GM12878 (cell line): ENCODE results near the gene PGLYRP4. TPM values are rescaled to one million over a fixed set of nuclear protein-coding genes. Genes with fewer than 3 reads are reported as not detected.

Experiments
- BACH1 ChIP-seq: fragments of 450-650 bp; IDR thresholded peaks from 2 replicates; pipeline ENCODE4 v1.6.1; 2017; ENCODE audit warnings: mild to moderate bottlenecking, borderline replicate concordance
- CBFB ChIP-seq: IDR thresholded peaks from 2 replicates; pipeline ENCODE4 v1.6.1; 2016; ENCODE audit warnings: antibody characterized with exemption, low read depth
- EED ChIP-seq: sonication (generic); IDR thresholded peaks from 2 replicates; pipeline ENCODE4 v1.6.1; 2016; ENCODE audit warnings: antibody characterized with exemption, low read depth
- EGR1 ChIP-seq, 2 experiments: IDR thresholded peaks; 1 replicate in 1 of 2; 2 replicates in 1 of 2; pipeline ENCODE4 v1.6.1; 2011 to 2012; ENCODE audit warnings: low read depth in 2 of 2, low read length in 2 of 2, borderline replicate concordance in 1 of 2, mild to moderate bottlenecking in 1 of 2, moderate library complexity in 1 of 2
- GATAD2B ChIP-seq: fragments of 450-650 bp; conservative IDR thresholded peaks from 2 replicates; pipeline ENCODE4 v1.6.1; 2017; ENCODE audit warnings: low read depth, mild to moderate bottlenecking, moderate library complexity
- HDGF ChIP-seq: fragments of 450-650 bp; IDR thresholded peaks from 2 replicates; pipeline ENCODE4 v1.6.1; 2016; ENCODE audit warnings: antibody characterized with exemption
- IKZF1 ChIP-seq: fragments of 450-650 bp; conservative IDR thresholded peaks from 2 replicates; pipeline ENCODE4 v1.6.1; 2017; ENCODE audit warnings: antibody characterized with exemption, mild to moderate bottlenecking
- IKZF2 ChIP-seq, 2 experiments: fragments of 450-650 bp; IDR thresholded peaks; 2 replicates each; pipeline ENCODE4 v1.6.1; 2017; ENCODE audit warnings: mild to moderate bottlenecking in 2 of 2, moderate library complexity in 2 of 2
- MEF2A ChIP-seq: IDR thresholded peaks from 2 replicates; pipeline ENCODE4 v1.6.1; 2011; ENCODE audit warnings: low read depth, mild to moderate bottlenecking, low read length, moderate library complexity; ENCODE audit not compliant: insufficient read depth
- MTA2 ChIP-seq: fragments of 450-650 bp; IDR thresholded peaks from 2 replicates; pipeline ENCODE4 v1.6.1; 2016; ENCODE audit warnings: low read depth, mild to moderate bottlenecking, moderate library complexity
- NFYA ChIP-seq: IDR thresholded peaks from 2 replicates; pipeline ENCODE4 v1.6.1; 2011; ENCODE audit warnings: low read depth, mild to moderate bottlenecking, low read length, improper control_type of control experiment, borderline replicate concordance
- NR2C2 ChIP-seq: IDR thresholded peaks from 2 replicates; pipeline ENCODE4 v1.6.1; 2011; ENCODE audit warnings: borderline replicate concordance, low read depth; ENCODE audit not compliant: control insufficient read depth, insufficient read length
- PAX5 ChIP-seq: IDR thresholded peaks from 2 replicates; pipeline ENCODE4 v1.6.1; 2011; ENCODE audit warnings: low read depth, low read length, borderline replicate concordance
- RAD51 ChIP-seq: fragments of 450-650 bp; IDR thresholded peaks from 2 replicates; pipeline ENCODE4 v1.6.1; 2016; ENCODE audit warnings: moderate library complexity, mild to moderate bottlenecking, inconsistent platforms
- RELA ChIP-seq: fragments of 450-650 bp; IDR thresholded peaks from 2 replicates; pipeline ENCODE4 v1.8.0; 2014; ENCODE audit warnings: borderline replicate concordance; ENCODE audit not compliant: partially characterized antibody
- SMC3 ChIP-seq: IDR thresholded peaks from 2 replicates; pipeline ENCODE4 v1.6.1; 2011; ENCODE audit warnings: low read length, improper control_type of control experiment, borderline replicate concordance
- SREBF1 ChIP-seq: IDR thresholded peaks from 2 replicates; pipeline ENCODE4 v1.6.1; 2012; ENCODE audit warnings: mild to moderate bottlenecking, low read length
- SREBF2 ChIP-seq: IDR thresholded peaks from 2 replicates; pipeline ENCODE4 v1.6.1; 2012; ENCODE audit warnings: mild to moderate bottlenecking, low read length
- TCF12 ChIP-seq: IDR thresholded peaks from 2 replicates; pipeline ENCODE4 v1.6.1; 2011; ENCODE audit warnings: low read depth, mild to moderate bottlenecking, low read length
- ZBED1 ChIP-seq: IDR thresholded peaks from 2 replicates; pipeline ENCODE4 v1.6.1; 2016; ENCODE audit warnings: borderline replicate concordance
- ZZZ3 ChIP-seq: IDR thresholded peaks from 2 replicates; pipeline ENCODE4 v1.6.1; 2011; ENCODE audit warnings: low read depth; ENCODE audit not compliant: control insufficient read depth, insufficient read length
- polyA plus RNA-seq, 11 experiments: library from polyadenylated mRNA; depleted of rRNA in 4 of 11; unstranded in 6 of 11; stranded (reverse) in 5 of 11; fragments of >200 nt; fragmentation: Nextera tagmentation in 4 of 11; fragmentation: Illumina TruSeq in 1 of 11; extraction: Ambion mirVana in 4 of 11; extraction: Trizol in 1 of 11; gene quantifications; 1 replicate in 1 of 11; 2 replicates in 10 of 11; pipeline versions ENCODE4 v1.2.1 to v1.2.3, GENCODE V29; 2011 to 2016; ENCODE audit warnings: inconsistent platforms in 2 of 11, missing spikeins in 2 of 11, low read depth in 1 of 11
- total RNA-seq, 4 experiments: library from RNA; depleted of rRNA in 3 of 4; stranded (reverse); fragments of >200 nt in 3 of 4; fragmentation: Illumina TruSeq in 1 of 4; extraction: Trizol in 1 of 4; gene quantifications; 2 replicates each; pipeline versions ENCODE4 v1.2.1 to v1.2.3, GENCODE V29; 2013 to 2021
- TF ChIP-seq, protein P1 (sequence below): fragments of 450-650 bp; IDR thresholded peaks from 2 replicates; pipeline ENCODE4 v1.6.1; 2017; ENCODE audit warnings: low read depth, mild to moderate bottlenecking, moderate library complexity
- TF ChIP-seq, protein P2 (sequence below): fragments of 450-650 bp; IDR thresholded peaks from 2 replicates; pipeline ENCODE4 v1.6.1; 2016; ENCODE audit warnings: mild to moderate bottlenecking
- TF ChIP-seq, protein P3 (sequence below): IDR thresholded peaks from 2 replicates; pipeline ENCODE4 v1.6.1; 2012; ENCODE audit warnings: mild to moderate bottlenecking, low read depth, low read length

The PGLYRP4 gene
- total and polyA plus RNA-seq, 10 of the 15 experiments (the other 5 are each of a cell fraction or from before 2014, with no cell fraction given) = 0.22 to 3.0 (median 0.44) TPM

DNA sequence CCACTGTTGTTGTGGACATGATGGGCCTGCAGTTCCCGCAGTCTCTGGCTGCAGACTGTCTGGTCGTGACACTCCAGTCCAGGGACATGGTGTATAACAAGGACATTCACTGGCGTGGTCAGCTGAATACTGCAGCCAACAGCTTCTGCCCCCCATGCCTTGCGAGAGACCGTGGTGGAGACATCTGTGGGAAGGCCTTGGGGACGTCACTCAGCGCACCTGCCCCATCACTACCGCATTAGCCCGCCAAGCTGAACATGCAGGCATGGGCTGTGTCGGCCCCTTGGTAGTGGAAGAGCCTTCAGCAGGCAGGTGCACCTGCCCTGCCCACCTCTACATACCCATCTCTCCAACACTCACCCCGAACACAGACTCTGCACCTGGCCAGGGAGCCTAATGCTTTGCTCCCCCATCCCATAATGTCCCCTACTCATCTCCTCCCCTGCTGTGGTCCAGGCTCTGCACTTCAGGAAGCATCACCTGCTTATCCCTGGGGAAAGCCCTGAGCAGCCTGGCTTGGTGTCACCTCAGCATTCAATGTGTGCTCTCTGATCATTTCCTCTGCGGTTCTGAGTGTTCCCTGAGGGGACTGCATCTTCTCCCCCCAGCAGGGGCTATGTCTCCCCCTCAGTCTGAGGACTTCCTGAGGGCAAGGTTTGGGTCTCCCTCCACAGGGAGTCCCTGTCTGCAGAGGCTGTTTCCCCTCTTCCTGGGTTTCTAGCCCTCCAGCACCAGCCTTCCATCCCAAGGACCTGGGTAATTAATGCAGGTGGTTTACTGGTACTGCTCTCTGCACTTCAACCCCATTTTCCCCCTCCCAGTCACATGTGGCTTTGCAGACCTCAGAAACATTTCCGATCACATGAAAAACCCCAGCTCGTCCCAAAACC, 3.2 kb downstream of the PGLYRP4 start (continued):
- no peak for TF ChIP-seq ZZZ3
- no peak for TF ChIP-seq SREBF2
- TF ChIP-seq EGR1 (IDR thresholded peaks at IDR 0.05; ENCODE audit: borderline replicate concordance in 1 of 2, low read depth in 2 of 2, low read length in 2 of 2) = no peak
- TF ChIP-seq MTA2 = peak; percentile 85
- TF ChIP-seq, protein P1, sequence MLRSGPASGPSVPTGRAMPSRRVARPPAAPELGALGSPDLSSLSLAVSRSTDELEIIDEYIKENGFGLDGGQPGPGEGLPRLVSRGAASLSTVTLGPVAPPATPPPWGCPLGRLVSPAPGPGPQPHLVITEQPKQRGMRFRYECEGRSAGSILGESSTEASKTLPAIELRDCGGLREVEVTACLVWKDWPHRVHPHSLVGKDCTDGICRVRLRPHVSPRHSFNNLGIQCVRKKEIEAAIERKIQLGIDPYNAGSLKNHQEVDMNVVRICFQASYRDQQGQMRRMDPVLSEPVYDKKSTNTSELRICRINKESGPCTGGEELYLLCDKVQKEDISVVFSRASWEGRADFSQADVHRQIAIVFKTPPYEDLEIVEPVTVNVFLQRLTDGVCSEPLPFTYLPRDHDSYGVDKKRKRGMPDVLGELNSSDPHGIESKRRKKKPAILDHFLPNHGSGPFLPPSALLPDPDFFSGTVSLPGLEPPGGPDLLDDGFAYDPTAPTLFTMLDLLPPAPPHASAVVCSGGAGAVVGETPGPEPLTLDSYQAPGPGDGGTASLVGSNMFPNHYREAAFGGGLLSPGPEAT = peak; percentile 92
- peak; percentile 88 for TF ChIP-seq IKZF1
- peak; percentile 63; the same call in 1 of the 2 replicates for TF ChIP-seq CBFB
- TF ChIP-seq HDGF = peak; percentile 81; the same call in 1 of the 2 replicates
- TF ChIP-seq EED = peak; percentile 67; the same call in 1 of the 2 replicates
- no peak for TF ChIP-seq SMC3
- no peak for TF ChIP-seq PAX5
- TF ChIP-seq ZBED1 = no peak
- no peak for TF ChIP-seq SREBF1
- 0 out of 2 replicates have a peak, but pooled peaks have one; percentile 5 for TF ChIP-seq TCF12
- TF ChIP-seq GATAD2B = no peak; the same call in 1 of the 2 replicates
- TF ChIP-seq NFYA = no peak
- TF ChIP-seq NR2C2 = no peak
- TF ChIP-seq, protein P2, sequence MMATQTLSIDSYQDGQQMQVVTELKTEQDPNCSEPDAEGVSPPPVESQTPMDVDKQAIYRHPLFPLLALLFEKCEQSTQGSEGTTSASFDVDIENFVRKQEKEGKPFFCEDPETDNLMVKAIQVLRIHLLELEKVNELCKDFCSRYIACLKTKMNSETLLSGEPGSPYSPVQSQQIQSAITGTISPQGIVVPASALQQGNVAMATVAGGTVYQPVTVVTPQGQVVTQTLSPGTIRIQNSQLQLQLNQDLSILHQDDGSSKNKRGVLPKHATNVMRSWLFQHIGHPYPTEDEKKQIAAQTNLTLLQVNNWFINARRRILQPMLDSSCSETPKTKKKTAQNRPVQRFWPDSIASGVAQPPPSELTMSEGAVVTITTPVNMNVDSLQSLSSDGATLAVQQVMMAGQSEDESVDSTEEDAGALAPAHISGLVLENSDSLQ = no peak
- TF ChIP-seq RELA = no peak
- TF ChIP-seq RAD51 = peak; percentile 88
- no peak for TF ChIP-seq BACH1
- no peak for TF ChIP-seq MEF2A
- peak; percentile 82 to 87 for TF ChIP-seq IKZF2 (IDR thresholded peaks at IDR 0.05)
- TF ChIP-seq, protein P3, sequence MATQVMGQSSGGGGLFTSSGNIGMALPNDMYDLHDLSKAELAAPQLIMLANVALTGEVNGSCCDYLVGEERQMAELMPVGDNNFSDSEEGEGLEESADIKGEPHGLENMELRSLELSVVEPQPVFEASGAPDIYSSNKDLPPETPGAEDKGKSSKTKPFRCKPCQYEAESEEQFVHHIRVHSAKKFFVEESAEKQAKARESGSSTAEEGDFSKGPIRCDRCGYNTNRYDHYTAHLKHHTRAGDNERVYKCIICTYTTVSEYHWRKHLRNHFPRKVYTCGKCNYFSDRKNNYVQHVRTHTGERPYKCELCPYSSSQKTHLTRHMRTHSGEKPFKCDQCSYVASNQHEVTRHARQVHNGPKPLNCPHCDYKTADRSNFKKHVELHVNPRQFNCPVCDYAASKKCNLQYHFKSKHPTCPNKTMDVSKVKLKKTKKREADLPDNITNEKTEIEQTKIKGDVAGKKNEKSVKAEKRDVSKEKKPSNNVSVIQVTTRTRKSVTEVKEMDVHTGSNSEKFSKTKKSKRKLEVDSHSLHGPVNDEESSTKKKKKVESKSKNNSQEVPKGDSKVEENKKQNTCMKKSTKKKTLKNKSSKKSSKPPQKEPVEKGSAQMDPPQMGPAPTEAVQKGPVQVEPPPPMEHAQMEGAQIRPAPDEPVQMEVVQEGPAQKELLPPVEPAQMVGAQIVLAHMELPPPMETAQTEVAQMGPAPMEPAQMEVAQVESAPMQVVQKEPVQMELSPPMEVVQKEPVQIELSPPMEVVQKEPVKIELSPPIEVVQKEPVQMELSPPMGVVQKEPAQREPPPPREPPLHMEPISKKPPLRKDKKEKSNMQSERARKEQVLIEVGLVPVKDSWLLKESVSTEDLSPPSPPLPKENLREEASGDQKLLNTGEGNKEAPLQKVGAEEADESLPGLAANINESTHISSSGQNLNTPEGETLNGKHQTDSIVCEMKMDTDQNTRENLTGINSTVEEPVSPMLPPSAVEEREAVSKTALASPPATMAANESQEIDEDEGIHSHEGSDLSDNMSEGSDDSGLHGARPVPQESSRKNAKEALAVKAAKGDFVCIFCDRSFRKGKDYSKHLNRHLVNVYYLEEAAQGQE = no peak
